ENCODE data around the gene ZMAT3. TPM values are rescaled to one million over a fixed set of nuclear protein-coding genes. Genes with fewer than 3 reads are reported as not detected.

ZMAT3 gene
- total RNA-seq, 2 donors from 2014 or later, result 9.6 to 12.7 TPM

DNA sequence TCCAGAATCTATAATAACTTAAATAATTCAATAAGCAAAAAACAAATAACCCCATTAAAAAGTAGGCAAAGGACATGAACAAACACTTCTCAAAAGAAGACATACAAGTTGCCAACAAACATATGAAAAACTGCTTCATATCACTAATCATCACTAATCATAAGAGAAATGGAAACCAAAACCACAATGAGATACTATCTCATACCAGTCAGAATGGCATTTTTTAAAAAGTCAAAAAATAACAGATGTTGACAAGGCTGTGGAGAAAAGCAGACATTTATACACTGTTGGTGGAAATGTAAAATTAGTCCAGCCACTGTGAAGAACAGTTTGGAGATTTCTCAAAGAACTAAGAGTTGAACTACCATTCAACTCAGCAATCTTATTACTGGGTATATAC lies 19.5 kb upstream of the ZMAT3 start:
- Histone ChIP-seq H3K4me3 (no peak overlapping the region), H3K9me3 (no peaks in the 10 kb centered on the region), H3K36me3 (no peaks in the 10 kb centered on the region), H3K9ac (ENCODE audit: low read depth in 2 of 2, low read length in 2 of 2) (no peak overlapping the region), H3K4me1 (no peaks in the 10 kb centered on the region), H3K27ac (no peak overlapping the region), H3K27me3 (no peaks in the 10 kb centered on the region)
- DNase-seq, result no peak
- intact Hi-C loops (cut with DNase I), result no loop called here
- TF ChIP-seq, protein P1, sequence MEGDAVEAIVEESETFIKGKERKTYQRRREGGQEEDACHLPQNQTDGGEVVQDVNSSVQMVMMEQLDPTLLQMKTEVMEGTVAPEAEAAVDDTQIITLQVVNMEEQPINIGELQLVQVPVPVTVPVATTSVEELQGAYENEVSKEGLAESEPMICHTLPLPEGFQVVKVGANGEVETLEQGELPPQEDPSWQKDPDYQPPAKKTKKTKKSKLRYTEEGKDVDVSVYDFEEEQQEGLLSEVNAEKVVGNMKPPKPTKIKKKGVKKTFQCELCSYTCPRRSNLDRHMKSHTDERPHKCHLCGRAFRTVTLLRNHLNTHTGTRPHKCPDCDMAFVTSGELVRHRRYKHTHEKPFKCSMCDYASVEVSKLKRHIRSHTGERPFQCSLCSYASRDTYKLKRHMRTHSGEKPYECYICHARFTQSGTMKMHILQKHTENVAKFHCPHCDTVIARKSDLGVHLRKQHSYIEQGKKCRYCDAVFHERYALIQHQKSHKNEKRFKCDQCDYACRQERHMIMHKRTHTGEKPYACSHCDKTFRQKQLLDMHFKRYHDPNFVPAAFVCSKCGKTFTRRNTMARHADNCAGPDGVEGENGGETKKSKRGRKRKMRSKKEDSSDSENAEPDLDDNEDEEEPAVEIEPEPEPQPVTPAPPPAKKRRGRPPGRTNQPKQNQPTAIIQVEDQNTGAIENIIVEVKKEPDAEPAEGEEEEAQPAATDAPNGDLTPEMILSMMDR (IDR thresholded peaks at IDR 0.05), result no peak

DNA sequence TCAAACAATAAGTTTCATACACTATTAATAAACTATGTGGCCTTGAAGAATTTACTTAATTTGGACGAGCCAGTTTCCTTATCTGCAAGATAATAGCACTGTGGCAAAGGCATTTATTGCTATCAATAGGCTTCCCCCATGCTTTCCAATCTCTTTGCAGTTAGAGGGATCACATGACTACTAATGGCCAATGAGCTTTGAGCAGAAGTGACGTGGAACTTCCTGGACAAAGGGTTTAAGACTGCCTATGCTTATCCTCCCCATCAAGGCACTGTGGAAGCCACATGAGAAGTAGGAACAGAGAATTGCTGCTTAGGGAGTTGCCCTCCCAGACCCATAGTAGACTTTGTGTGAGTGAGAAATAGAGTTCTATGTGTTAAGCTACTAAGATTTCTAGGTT lies 16.7 kb upstream of the ZMAT3 start:
- H3K4me3 ChIP-seq, result no peak overlapping the region
- TF ChIP-seq, protein P1 (IDR thresholded peaks at IDR 0.05), result no peak
- intact Hi-C loops (cut with DNase I), result no loop called here
- DNase-seq, result no peak
- no peak overlapping the region for H3K27ac ChIP-seq
- H3K4me1 ChIP-seq, result no peaks in the 10 kb centered on the region
- no peaks in the 10 kb centered on the region for H3K27me3 ChIP-seq
- H3K36me3 ChIP-seq, result no peaks in the 10 kb centered on the region
- no peak overlapping the region for H3K9ac ChIP-seq (ENCODE audit: low read depth in 2 of 2, low read length in 2 of 2)
- H3K9me3 ChIP-seq, result no peaks in the 10 kb centered on the region

DNA sequence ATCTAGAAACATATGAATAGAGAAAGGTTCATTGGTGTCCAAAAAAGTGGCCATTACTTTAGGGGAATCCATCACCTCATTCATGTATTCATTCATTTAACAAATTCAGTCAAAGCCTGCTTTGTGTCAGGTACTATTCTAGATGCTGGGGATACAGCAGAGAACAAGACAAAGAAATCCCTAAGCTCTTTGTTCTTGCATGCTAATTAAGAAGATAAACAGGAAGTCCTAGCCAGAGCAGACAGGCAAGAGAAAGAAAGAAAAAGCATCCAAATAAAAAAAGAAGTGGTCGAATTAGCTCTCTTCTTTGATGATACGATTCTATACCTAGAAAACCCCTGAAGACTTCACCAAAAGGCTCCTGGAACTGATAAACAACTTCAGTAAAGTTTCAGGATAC lies 12.4 kb upstream of the ZMAT3 start:
- Histone ChIP-seq H3K9me3 (no peaks in the 10 kb centered on the region), H3K4me1 (no peaks in the 10 kb centered on the region), H3K36me3 (no peaks in the 10 kb centered on the region), H3K27me3 (no peaks in the 10 kb centered on the region), H3K27ac (no peak overlapping the region), H3K9ac (ENCODE audit: low read depth in 2 of 2, low read length in 2 of 2) (no peak overlapping the region), H3K4me3 (no peak overlapping the region)
- TF ChIP-seq, protein P1 (IDR thresholded peaks at IDR 0.05), result no peak
- no peak for DNase-seq
- intact Hi-C loops (cut with DNase I), result no loop called here

DNA sequence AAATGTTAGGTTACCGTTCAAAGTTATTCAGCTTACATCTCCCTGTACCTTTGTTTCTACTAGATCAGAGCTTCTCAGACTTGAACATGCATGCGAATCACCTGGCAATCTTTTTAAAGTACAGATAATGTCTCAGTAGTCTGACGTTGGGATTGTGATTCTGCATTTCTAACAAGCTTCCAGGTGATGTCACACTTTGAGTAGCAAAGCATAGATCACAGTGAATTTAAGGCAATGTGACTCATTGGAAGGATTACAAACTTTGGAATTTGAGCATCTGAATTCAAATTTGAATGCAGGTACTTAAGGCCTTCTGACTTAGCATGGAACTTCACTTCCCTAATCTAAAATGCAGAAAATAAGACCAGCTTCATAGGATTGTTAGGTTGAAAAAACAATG lies 10.8 kb upstream of the ZMAT3 start:
- no peak overlapping the region for H3K4me3 ChIP-seq
- no peak overlapping the region for H3K9ac ChIP-seq (ENCODE audit: low read depth in 2 of 2, low read length in 2 of 2)
- no peak overlapping the region for H3K27ac ChIP-seq
- no peaks in the 10 kb centered on the region for H3K9me3 ChIP-seq
- DNase-seq, result no peak
- H3K27me3 ChIP-seq, result no peaks in the 10 kb centered on the region
- no peaks in the 10 kb centered on the region for H3K36me3 ChIP-seq
- intact Hi-C loops (cut with DNase I), result no loop called here
- TF ChIP-seq, protein P1 (IDR thresholded peaks at IDR 0.05), result no peak
- H3K4me1 ChIP-seq, result no peaks in the 10 kb centered on the region

DNA sequence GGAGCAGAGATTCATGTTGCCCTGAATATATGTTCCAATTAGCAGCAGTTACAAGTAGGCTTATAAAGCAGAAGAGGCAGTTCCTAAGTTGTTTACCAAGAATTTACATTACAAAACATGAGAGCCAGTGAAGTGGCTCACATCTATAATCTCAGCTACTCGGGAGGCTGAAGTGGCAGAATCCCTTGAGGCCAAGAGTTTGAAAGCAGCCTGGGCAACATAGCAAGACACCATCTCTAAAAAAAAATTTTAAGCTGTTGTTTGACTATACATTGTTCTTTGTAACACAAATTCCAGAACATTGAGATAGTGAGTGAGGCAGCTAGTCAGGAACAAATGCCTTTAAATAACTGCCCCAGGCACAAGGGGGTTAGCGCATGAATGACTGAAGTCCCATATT lies 10.3 kb upstream of the ZMAT3 start:
- Histone ChIP-seq H3K4me1 (no peaks in the 10 kb centered on the region), H3K27me3 (no peaks in the 10 kb centered on the region), H3K4me3 (no peak overlapping the region), H3K36me3 (no peaks in the 10 kb centered on the region), H3K9ac (ENCODE audit: low read depth in 2 of 2, low read length in 2 of 2) (no peak overlapping the region), H3K9me3 (no peaks in the 10 kb centered on the region), H3K27ac (no peak overlapping the region)
- DNase-seq, result no peak
- TF ChIP-seq, protein P1 (IDR thresholded peaks at IDR 0.05), result no peak
- intact Hi-C loops (cut with DNase I), result no loop called here

DNA sequence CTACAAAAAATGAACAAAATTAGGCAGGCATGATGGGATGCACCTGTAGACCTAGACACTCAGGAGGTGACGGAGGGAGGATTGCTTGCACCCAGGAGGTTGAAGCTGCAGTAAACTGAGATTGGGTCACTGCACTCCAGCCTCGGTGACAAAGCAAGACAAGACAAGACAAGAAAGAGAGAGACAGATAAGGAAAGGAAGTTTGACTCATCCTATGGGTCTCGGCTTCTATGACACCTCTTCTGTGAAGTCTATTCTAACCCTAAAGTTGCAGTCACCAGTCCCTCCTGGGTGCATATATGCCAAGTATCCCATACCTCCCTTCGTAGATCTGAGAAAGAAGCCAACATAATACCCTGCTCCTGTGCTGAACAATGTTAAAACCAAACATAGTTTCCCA lies 7.9 kb upstream of the ZMAT3 start:
- Histone ChIP-seq H3K9ac (ENCODE audit: low read depth in 2 of 2, low read length in 2 of 2) (no peak overlapping the region), H3K9me3 (no peaks in the 10 kb centered on the region), H3K27ac (no peak overlapping the region), H3K27me3 (no peaks in the 10 kb centered on the region), H3K36me3 (no peaks in the 10 kb centered on the region), H3K4me3 (no peak overlapping the region), H3K4me1 (no peaks in the 10 kb centered on the region)
- TF ChIP-seq, protein P1 (IDR thresholded peaks at IDR 0.05), result no peak
- intact Hi-C loops (cut with DNase I), result no loop called here
- DNase-seq, result no peak
